HG02973 (cell line): ENCODE measurements around the gene FASTK.

Source experiments
- ATAC-seq: cut with Tn5 transposase; IDR thresholded peaks from one replicate; pipeline ENCODE4 v1.9.1; 2021; ENCODE audit warnings: moderate library complexity; ENCODE audit not compliant: unreplicated experiment

The FASTK gene

DNA sequence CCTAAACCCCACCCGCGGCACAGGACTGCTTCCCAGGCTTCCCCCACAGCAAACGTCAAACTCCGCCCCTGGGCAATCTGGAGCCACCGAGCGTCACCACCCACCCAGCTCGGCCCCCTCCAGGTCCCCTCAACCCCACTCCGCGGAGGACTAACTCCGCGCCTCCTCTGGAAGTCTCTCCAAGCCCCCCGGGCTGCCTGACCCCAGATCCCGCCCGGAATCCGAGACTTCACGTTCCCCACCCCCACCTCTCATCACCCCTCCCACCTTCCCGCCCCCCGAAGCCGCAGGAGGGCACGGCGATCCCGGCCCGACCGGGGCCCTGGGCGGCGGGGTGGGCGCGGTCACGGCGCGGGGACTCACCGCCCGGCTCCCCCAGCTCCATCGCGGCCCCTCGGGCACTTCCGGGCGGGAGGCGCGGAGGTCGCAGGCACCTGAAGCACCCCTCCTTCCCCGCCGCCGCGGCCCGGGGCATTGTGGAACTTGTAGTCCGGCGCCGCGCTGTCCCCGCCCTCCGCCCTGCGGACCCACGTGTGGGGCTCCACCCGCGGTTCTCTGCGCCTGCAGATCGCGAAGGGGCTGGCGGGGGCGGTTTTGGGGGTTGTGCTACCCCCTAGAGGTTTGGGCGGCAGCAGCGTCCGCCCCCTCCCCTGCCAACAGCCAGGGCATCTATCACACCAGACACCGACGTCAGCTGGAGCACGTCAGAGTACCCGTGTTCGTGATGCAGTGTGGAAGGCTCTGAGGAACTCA is 2.6 kb upstream of the FASTK start, which contains the start of gene TMUB1:
TSS of gene TMUB1 (minus strand) at position 423 of the 753 bp plus-strand sequence. CDS start 930 bp downstream, outside the sequence.
- ATAC-seq, result peak; percentile 41

DNA sequence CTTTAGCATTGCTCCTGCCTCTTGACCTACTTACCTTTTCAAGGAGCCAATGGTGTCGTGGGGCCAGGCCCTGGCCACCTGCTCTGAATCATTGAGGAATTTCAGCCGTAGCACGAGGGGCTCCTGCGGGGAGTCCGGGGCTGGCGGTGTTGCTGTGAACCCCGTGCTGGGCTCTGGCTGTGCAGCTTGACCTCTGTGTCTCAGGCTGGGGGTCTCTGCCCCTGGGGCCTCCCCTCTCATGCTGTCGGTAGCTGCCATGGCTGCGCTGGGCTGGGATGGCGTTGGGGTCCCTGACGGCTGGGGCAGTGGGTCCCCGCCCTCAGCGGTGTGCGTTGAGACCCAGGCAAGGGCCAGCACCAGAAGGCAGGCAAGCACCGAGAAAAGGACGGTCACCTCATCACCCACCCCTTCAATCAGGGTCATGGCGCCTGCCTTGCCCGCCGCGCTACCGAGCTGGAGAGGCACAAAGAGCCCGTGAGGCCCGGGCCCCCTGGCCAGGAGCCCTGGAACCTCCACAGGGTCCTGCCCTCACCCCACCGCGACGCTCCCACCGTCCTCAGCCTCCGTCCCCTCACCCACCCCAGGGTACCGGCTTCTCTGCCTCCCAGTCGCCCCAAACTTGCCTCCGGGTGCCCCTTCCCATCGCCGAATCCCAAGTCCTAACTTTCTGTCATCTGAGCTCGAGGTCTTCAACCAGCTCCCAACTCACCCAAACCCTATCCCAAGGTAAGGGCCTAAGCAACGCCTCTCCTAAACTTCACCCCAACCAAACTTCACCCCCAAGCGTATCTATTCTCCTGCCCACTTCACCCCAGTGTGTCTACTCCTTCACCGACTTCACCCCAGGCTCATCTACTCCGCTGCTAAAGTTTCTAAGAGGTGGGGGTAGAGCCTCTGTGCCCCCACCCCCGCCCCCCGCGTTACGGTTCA is 1.8 kb upstream of the FASTK start:
- no peak for ATAC-seq

DNA sequence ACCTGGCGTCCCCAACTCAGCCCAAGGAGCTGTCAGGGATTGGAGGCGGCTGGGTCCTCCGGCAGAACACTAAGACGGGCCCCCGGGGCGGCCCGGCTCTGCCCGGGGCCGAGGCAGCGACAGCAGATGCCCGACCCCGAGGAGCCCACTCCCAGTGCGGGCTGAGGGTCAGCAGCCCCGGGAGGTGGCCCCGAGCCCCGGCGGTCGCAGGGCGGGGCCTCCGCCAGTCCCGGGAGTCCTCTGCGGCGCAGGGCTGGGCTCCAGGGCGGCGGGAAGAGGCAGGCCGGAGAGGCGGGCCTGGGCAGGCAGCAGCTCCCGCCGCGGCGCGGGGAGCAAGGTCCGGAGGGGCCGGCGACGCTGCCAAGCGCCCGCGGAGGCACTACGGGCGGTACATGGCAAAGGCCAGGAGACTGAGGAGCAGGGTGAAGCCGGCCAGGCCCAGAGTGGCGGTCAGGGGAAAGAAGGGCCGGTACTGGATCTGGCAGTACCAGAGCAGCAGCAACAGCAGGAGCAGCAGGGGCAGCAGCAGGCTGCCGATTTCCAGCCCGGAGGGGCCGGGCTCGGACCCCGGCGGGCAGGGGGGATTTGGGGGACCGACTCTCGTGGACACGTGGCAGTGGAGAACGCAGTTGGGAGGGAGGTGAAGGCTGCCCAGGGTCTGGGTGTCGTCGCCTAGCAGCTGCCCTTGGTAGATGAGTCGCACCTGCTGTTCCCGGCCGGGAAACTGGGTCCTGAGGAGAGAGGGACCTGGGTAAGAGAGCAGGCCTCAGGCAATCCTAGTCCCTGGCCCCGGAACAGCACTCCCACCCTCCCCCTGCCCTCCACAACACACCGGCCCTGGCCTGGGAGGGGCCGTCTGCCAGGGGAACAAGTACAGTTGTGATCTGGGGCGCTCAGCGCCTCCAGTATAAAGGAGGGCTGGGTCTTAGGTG is 827 bp upstream of the FASTK start:
- ATAC-seq, result no peak

DNA sequence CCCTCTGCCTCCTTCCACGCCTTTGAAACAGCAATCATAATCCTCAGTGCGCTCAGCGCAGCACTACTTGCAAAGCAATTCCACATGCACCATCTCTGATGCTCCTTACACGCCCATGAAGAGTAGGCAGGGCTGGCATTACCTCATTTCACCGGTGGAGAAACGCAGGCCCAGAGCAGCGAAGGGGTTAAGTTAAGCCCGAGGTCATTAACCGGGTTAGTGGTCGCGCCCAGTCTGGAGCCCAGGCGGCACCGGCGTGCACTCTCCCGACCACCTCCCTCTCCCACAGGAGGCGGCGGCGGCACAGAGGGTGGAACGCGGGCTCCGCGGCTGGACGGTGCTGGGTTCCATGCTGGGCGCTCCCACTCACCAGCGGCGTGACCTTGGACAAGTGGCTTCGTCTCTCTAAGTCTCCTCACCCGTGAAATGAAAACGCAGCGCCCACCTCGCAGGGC is 515 bp downstream of the FASTK start:
- ATAC-seq, result peak; percentile 2

GRCh38 chr7:151079199-151079910 is 1.3 kb downstream of the FASTK start:
- ATAC-seq, result no peak

DNA sequence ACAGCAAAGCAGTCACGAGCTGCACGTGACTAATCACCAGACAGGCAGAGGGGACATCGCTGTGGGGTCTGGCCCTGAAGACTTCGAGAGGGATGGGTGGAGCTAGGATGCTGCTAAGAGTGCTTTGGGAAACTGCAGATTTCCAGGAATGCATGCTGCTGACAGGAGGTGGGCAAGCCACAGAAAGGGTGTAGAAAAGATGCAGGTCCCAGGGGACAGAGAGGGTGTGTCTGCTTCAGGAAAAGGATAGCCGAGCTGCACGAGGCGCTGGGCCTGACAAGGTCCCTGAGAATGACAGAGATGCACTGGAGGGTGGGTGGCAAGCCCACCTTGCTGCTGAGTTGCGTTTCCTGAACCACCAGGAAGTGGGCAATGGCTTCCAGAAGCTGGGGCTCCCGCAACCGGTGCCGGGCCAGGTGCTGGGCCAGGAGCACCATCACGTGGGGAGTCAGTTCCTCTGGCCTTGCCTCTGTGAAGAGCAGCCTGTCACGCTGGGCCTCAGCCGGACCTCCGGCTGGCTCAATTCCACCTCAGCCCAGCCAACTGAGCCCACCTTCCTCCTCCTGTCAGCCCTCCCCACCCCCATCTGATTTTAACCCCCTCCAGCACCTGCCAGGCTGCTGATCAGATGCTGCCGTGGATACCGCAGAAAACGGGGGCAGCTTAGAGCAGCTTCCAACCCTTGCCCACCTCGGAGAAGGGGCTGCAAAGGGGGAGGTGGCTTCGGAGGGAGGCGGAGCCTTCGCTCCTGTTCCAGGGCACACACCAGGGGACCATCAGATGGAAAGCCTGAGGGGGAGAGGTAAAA is 2.2 kb downstream of the FASTK start:
- ATAC-seq, result no peak

DNA sequence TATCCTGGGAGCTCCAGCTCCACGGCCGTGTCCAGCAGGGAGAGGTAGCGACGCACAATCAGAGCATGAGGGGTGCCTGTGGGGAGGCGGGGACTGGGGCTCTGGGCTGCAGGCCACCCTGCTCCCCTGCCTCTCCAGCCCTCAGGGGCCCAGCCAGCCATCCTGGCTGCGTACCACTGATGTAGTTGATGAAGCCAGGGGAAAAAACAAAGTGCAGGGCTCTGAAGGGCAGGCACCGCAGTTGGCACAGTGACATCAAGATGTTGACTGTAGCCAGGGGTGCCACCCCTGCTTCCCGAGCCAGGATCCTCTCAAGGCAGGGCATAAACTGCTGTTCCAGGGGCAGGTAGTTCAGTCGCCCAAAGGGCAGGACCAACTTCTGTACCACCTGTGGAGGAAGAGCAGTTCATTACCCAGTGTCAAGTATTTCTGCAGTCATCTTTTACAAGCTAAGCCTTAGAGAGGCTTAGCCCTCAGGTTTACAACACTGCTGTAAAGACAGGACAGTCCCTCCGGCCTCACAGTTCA is 2.8 kb downstream of the FASTK start:
- no peak for ATAC-seq

GRCh38 chr7:151076863-151077704 is 3.5 kb downstream of the FASTK start:
- ATAC-seq, result no peak

- ATAC-seq, result no peak
Observed at GRCh38 chr7:151075978-151076426, 4.6 kb downstream of the FASTK start.

- no peak for ATAC-seq
Observed at GRCh38 chr7:151075662-151075971, 5.0 kb downstream of the FASTK start.

DNA sequence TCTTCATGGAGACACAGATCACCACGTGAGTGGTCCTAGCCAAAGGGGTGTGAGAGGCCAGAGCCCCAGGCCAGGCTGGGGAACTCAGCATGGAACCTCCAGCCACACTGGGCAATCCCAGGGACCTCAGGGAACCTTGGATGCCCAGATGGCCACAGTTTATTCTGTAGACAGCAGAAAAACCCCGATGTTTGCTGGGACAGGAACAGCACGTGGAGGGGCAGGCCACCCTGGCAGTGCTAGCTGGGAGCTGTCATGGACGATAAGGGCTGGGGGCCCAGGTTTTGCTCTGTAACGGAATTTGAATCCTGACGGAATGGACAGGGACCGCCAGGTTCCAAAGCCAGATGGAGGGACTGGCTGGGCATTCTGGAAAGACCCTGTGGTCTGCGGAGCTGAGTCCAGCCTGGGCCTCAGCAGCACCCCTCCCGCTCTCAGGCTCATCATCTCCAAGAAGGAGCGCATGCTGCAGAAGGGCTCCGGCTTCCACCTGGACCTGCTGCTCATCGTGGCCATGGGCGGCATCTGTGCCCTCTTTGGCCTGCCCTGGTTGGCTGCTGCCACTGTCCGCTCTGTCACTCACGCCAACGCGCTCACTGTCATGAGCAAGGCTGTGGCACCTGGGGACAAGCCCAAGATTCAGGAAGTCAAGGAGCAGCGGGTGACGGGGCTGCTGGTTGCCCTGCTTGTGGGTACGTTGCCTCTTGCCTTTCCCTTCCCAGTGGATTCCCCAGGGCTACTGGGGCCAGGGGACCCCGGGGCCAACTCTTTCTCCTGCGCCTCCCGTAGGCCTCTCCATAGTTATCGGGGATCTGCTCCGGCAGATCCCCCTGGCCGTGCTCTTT is 5.6 kb downstream of the FASTK start:
- ATAC-seq, result no peak

DNA sequence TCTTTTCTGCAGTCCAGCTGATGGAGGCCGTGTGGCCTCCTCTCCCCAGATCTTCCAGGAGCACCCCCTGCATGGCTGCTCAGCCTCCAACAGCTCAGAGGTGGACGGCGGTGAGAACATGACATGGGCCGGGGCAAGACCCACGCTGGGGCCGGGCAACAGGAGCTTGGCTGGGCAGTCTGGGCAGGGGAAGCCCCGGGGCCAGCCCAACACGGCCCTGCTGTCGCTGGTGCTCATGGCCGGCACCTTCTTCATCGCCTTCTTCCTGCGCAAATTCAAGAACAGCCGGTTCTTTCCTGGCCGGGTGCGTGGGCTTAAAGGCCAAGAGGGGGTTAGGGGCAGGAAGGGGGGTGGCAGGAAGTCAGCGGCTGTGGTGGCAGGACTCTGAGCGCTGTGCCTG is 6.6 kb downstream of the FASTK start:
- no peak for ATAC-seq

- ATAC-seq, result no peak
Observed at GRCh38 chr7:151071032-151071866, 9.4 kb downstream of the FASTK start.

DNA sequence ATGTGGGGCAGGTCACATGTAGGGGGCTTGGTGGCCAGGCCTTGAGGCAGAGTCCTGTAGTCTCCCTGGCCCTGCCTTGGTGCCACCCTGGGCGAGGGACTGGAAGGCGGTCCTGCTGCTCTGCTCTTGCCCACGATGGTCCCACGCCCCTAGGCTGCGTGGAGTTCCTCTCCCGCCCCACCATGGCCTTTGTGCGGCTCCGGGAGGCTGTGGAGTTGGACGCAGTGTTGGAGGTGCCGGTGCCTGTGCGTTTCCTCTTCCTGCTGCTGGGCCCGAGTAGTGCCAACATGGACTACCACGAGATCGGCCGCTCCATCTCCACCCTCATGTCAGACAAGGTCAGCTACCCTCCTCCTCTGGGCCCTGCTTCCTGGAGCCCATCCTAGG is 10.0 kb downstream of the FASTK start:
- no peak for ATAC-seq

DNA sequence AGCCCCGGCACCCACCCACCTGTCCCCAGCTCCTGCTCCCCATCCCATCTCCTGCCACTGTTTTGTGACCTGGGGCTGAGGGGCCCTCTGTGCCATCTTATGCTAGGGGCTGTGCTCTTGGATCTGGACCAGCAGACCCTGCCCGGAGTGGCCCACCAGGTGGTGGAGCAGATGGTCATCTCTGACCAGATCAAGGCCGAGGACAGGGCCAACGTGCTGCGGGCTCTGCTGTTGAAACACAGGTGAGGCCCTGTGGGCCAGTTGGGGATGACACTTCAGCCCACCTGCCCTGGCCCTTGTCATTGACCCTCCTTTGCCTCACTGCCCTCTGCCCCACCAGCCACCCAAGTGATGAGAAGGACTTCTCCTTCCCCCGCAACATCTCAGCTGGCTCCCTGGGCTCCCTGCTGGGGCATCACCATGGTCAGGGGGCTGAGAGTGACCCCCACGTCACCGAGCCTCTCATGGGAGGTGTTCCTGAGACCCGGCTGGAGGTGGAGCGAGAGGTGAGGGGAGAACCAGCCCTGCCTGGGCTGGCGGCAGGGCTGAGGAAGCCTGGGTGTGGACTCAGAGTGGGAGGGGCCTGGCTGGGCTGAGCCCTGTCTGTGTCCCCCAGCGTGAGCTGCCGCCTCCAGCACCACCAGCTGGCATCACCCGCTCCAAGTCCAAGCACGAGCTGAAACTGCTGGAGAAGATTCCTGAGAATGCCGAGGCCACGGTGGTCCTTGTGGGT is 10.6 kb downstream of the FASTK start:
- no peak for ATAC-seq
